ENCODE measurements around the gene ALG6. TPM values are rescaled to one million over a fixed set of nuclear protein-coding genes. Genes with fewer than 3 reads are reported as not detected.

The ALG6 gene
- total RNA-seq, 2 donors from 2014 or later, result 25.9 to 26.9 TPM

GRCh38 chr1:63486629-63487028 is 119.2 kb downstream of the ALG6 start:
- no peak for TF ChIP-seq CTCF (conservative IDR thresholded peaks at IDR 0.05)
- no peak overlapping the region for H3K9ac ChIP-seq (ENCODE audit: extremely low read depth, low read length, poor library complexity, severe bottlenecking)
- H3K36me3 ChIP-seq (ENCODE audit: control insufficient read depth, insufficient read depth, low read length), result no peaks in the 10 kb centered on the region
- H3K36me3 Mint-ChIP-seq (ENCODE audit: low read depth), result peaks cover 2% of the 10 kb centered on the region
- no peak overlapping the region for H3K4me3 Mint-ChIP-seq
- H3K9me3 Mint-ChIP-seq, result no peaks in the 10 kb centered on the region
- H3K9me3 ChIP-seq (ENCODE audit: control insufficient read depth, low read length), result no peaks in the 10 kb centered on the region
- H3K27me3 Mint-ChIP-seq (ENCODE audit: insufficient read depth), result no peaks in the 10 kb centered on the region
- no peak for DNase-seq
- no peak overlapping the region for H3K27ac ChIP-seq (ENCODE audit: low read depth, low read length)
- H3K27me3 ChIP-seq (ENCODE audit: control insufficient read depth, insufficient read depth, low read length, poor library complexity, severe bottlenecking), result no peaks in the 10 kb centered on the region
- H3K4me1 Mint-ChIP-seq, result peaks cover 8% of the 10 kb centered on the region
- no peaks in the 10 kb centered on the region for H3K4me1 ChIP-seq (ENCODE audit: control insufficient read depth, insufficient read depth, low read length)
- WGBS, 2 experiments (ENCODE audit: insufficient coverage in 1 of 2, insufficient read length in 1 of 2), result 96 to 100% methylated on average over 1 of the region's 1 CpG
- H3K4me3 ChIP-seq (ENCODE audit: low read length), result no peak overlapping the region
- no peak overlapping the region for H3K27ac Mint-ChIP-seq

- Mint-ChIP-seq H3K27me3 (ENCODE audit: insufficient read depth) (no peaks in the 10 kb centered on the region), H3K4me1 (peaks cover 8% of the 10 kb centered on the region), H3K4me3 (no peak overlapping the region), H3K27ac (no peak overlapping the region), H3K36me3 (ENCODE audit: low read depth) (peaks cover 2% of the 10 kb centered on the region), H3K9me3 (no peaks in the 10 kb centered on the region)
- TF ChIP-seq CTCF (conservative IDR thresholded peaks at IDR 0.05), result no peak
- no peak for DNase-seq
- Histone ChIP-seq H3K4me3 (ENCODE audit: low read length) (no peak overlapping the region), H3K9ac (ENCODE audit: extremely low read depth, low read length, poor library complexity, severe bottlenecking) (no peak overlapping the region), H3K9me3 (ENCODE audit: control insufficient read depth, low read length) (no peaks in the 10 kb centered on the region), H3K27me3 (ENCODE audit: control insufficient read depth, insufficient read depth, low read length, poor library complexity, severe bottlenecking) (no peaks in the 10 kb centered on the region), H3K27ac (ENCODE audit: low read depth, low read length) (no peak overlapping the region), H3K36me3 (ENCODE audit: control insufficient read depth, insufficient read depth, low read length) (no peaks in the 10 kb centered on the region), H3K4me1 (ENCODE audit: control insufficient read depth, insufficient read depth, low read length) (no peaks in the 10 kb centered on the region)
- WGBS, 2 experiments (ENCODE audit: insufficient coverage in 1 of 2, insufficient read length in 1 of 2), result 82 to 97% methylated on average over 3 to 8 of the region's 8 CpGs
Measured at GRCh38 chr1:63487336-63488065, 120.1 kb downstream of the ALG6 start.

Small RNAs within 50 kb of the gene (microRNA-seq; reads per million reads assigned to microRNA genes)
- not detected for gene MIR6068 (ENCODE audit: borderline microRNAs expressed)

Other genes starting within 250 kb of the ALG6 start
- gene FOXD3, start 45.1 kb upstream of the ALG6 start, total RNA-seq, result 10 to 100 TPM in 1 of 2 donors, under 1 TPM in 1; 0.49 to 14.0 TPM
- gene ITGB3BP, start 155.6 kb downstream of the ALG6 start, total RNA-seq, result 10 to 100 TPM; 41.5 to 62.7 TPM
- 10 to 100 TPM in 1 of 2 donors, 1 to 10 TPM in 1; 9.3 to 11.5 TPM for gene EFCAB7, start 155.9 kb downstream of the ALG6 start, total RNA-seq
- gene PGM1, start 225.8 kb downstream of the ALG6 start, total RNA-seq, result 100 to 1,000 TPM; 119 to 165 TPM

Data from endodermal cell (in vitro differentiated cells).